Measurements from ENCODE around the gene ABCC1.
"Not testable (repeated sequence)": the region's sequence is repeated elsewhere in the genome, so short reads cannot be mapped to it uniquely, and the experiment has no call there.

DNA sequence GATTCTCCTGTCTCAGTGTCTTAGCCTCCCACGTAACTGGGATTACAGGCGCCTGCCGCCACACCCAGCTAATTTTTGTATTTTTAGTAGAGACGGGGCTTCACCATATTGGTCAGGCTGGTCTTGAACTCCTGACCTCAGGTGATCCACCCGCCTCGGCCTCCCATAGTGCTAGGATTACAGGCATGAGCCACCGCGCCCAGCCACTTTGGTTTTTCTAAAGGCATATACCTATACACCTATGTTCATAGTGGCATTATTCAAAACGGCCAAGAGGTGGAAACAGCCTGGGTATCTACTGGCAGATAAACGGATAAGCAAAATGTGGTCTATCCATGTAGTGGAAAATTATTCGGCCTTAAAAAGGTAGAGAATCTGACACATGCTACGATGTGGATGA is 203.6 kb downstream of the ABCC1 start:
- not testable (repeated sequence) for TF ChIP-seq POLR2A (IDR thresholded peaks at IDR 0.05; ENCODE audit: low read length); GATA1 (IDR thresholded peaks at IDR 0.05; ENCODE audit: low read depth, low read length)
